ENCODE data around the gene DGKH. TPM values are rescaled to one million over a fixed set of nuclear protein-coding genes. Genes with fewer than 3 reads are reported as not detected.

DGKH gene
- total RNA-seq, 1 donor from 2014 or later, result 14.5 TPM

- no peak for DNase-seq (ENCODE audit: extremely low spot score, unreplicated experiment)
- no peak overlapping the region for H3K4me3 Mint-ChIP-seq (ENCODE audit: unreplicated experiment)
- H3K27ac Mint-ChIP-seq (ENCODE audit: unreplicated experiment), result no peak overlapping the region
- TF ChIP-seq CTCF (IDR thresholded peaks at IDR 0.05), result no peak
- peaks cover 4% of the 10 kb centered on the region for H3K9me3 Mint-ChIP-seq (ENCODE audit: unreplicated experiment)
- no peaks in the 10 kb centered on the region for H3K27me3 Mint-ChIP-seq (ENCODE audit: unreplicated experiment)
- peaks cover 18% of the 10 kb centered on the region for H3K4me1 Mint-ChIP-seq (ENCODE audit: unreplicated experiment)
- peaks cover 12% of the 10 kb centered on the region for H3K36me3 Mint-ChIP-seq (ENCODE audit: unreplicated experiment)
Measured at GRCh38 chr13:42123600-42123999, 75.2 kb downstream of the DGKH start.

- H3K36me3 Mint-ChIP-seq (ENCODE audit: unreplicated experiment), result peaks cover 10% of the 10 kb centered on the region
- H3K4me1 Mint-ChIP-seq (ENCODE audit: unreplicated experiment), result peaks cover 9% of the 10 kb centered on the region
- no peak overlapping the region for H3K27ac Mint-ChIP-seq (ENCODE audit: unreplicated experiment)
- DNase-seq (ENCODE audit: extremely low spot score, unreplicated experiment), result no peak
- H3K27me3 Mint-ChIP-seq (ENCODE audit: unreplicated experiment), result no peaks in the 10 kb centered on the region
- no peak for TF ChIP-seq CTCF (IDR thresholded peaks at IDR 0.05)
- no peak overlapping the region for H3K4me3 Mint-ChIP-seq (ENCODE audit: unreplicated experiment)
- H3K9me3 Mint-ChIP-seq (ENCODE audit: unreplicated experiment), result peaks cover 4% of the 10 kb centered on the region
Measured at GRCh38 chr13:42125046-42125445, 76.6 kb downstream of the DGKH start.

GRCh38 chr13:42127047-42127446 lies 78.6 kb downstream of the DGKH start:
- TF ChIP-seq CTCF (IDR thresholded peaks at IDR 0.05), result no peak
- Mint-ChIP-seq H3K36me3 (ENCODE audit: unreplicated experiment) (peaks cover 8% of the 10 kb centered on the region), H3K4me3 (ENCODE audit: unreplicated experiment) (no peak overlapping the region), H3K27me3 (ENCODE audit: unreplicated experiment) (no peaks in the 10 kb centered on the region), H3K27ac (ENCODE audit: unreplicated experiment) (no peak overlapping the region), H3K9me3 (ENCODE audit: unreplicated experiment) (no peaks in the 10 kb centered on the region), H3K4me1 (ENCODE audit: unreplicated experiment) (peaks cover 4% of the 10 kb centered on the region)
- DNase-seq (ENCODE audit: extremely low spot score, unreplicated experiment), result no peak

GRCh38 chr13:42129033-42129432 lies 80.6 kb downstream of the DGKH start:
- no peaks in the 10 kb centered on the region for H3K27me3 Mint-ChIP-seq (ENCODE audit: unreplicated experiment)
- no peak overlapping the region for H3K4me3 Mint-ChIP-seq (ENCODE audit: unreplicated experiment)
- no peak for DNase-seq (ENCODE audit: extremely low spot score, unreplicated experiment)
- H3K9me3 Mint-ChIP-seq (ENCODE audit: unreplicated experiment), result no peaks in the 10 kb centered on the region
- H3K27ac Mint-ChIP-seq (ENCODE audit: unreplicated experiment), result no peak overlapping the region
- H3K36me3 Mint-ChIP-seq (ENCODE audit: unreplicated experiment), result peaks cover 12% of the 10 kb centered on the region
- H3K4me1 Mint-ChIP-seq (ENCODE audit: unreplicated experiment), result peaks cover 10% of the 10 kb centered on the region
- TF ChIP-seq CTCF (IDR thresholded peaks at IDR 0.05), result no peak

- H3K4me3 Mint-ChIP-seq (ENCODE audit: unreplicated experiment), result no peak overlapping the region
- H3K9me3 Mint-ChIP-seq (ENCODE audit: unreplicated experiment), result no peaks in the 10 kb centered on the region
- DNase-seq (ENCODE audit: extremely low spot score, unreplicated experiment), result no peak
- H3K36me3 Mint-ChIP-seq (ENCODE audit: unreplicated experiment), result peaks cover 10% of the 10 kb centered on the region
- TF ChIP-seq CTCF (IDR thresholded peaks at IDR 0.05), result no peak
- no peak overlapping the region for H3K27ac Mint-ChIP-seq (ENCODE audit: unreplicated experiment)
- peaks cover 12% of the 10 kb centered on the region for H3K4me1 Mint-ChIP-seq (ENCODE audit: unreplicated experiment)
- no peaks in the 10 kb centered on the region for H3K27me3 Mint-ChIP-seq (ENCODE audit: unreplicated experiment)
Measured at GRCh38 chr13:42136518-42136917, 88.1 kb downstream of the DGKH start.
